ENCODE data around the gene ARHGEF7. TPM values are rescaled to one million over a fixed set of nuclear protein-coding genes. Genes with fewer than 3 reads are reported as not detected.

ARHGEF7 gene
- total RNA-seq, 2 donors from 2014 or later, result 70.3 to 73.2 TPM

DNA sequence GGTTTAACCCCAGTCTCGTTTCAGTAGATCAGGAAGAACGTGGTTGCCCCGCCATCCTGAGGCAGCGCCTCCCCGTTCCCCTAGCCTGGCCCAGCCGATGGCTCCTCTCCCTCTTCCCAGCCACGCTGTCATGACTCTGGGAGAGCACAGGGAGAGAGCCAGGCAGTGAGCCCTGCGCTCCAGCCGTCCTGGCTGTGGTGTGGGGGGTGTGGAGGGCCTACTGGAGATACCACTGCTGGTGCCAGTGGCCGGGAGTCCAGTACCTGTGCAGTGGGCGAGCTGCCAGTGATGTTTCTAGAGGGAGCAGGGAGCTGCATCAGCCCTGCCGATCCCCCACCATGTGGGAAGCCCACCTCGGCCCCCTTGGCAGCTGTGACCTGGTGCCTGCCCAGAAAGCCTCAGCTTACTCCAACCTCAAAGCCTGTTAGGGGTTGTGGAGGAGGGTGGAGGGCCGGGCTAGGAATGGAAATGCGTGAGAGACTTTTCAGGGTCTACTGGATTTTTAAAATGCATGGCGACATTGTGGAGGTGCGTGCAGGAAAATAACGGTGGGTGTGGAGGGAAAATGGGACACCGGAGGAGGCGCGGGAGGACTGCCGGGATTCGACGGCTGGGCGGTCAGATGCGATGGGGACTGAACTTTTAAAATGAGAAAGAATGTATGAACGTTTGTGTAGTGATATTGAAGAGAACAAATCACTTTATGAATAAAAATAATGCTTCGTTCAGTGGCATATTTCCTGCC lies 210.2 kb downstream of the ARHGEF7 start:
- no peak overlapping the region for H3K27ac Mint-ChIP-seq
- peaks cover 0 to 3% of the 10 kb centered on the region in 2 donors for H3K4me1 Mint-ChIP-seq (ENCODE audit: low read depth in 2 of 2)
- H3K27me3 Mint-ChIP-seq, result no peaks in the 10 kb centered on the region
- H3K36me3 Mint-ChIP-seq, result no peaks in the 10 kb centered on the region
- no peaks in the 10 kb centered on the region for H3K9me3 Mint-ChIP-seq
- ATAC-seq (no peak), DNase-seq (ENCODE audit: low spot score) (peak; percentile 38)
- H3K4me3 Mint-ChIP-seq, result no peak overlapping the region

DNA sequence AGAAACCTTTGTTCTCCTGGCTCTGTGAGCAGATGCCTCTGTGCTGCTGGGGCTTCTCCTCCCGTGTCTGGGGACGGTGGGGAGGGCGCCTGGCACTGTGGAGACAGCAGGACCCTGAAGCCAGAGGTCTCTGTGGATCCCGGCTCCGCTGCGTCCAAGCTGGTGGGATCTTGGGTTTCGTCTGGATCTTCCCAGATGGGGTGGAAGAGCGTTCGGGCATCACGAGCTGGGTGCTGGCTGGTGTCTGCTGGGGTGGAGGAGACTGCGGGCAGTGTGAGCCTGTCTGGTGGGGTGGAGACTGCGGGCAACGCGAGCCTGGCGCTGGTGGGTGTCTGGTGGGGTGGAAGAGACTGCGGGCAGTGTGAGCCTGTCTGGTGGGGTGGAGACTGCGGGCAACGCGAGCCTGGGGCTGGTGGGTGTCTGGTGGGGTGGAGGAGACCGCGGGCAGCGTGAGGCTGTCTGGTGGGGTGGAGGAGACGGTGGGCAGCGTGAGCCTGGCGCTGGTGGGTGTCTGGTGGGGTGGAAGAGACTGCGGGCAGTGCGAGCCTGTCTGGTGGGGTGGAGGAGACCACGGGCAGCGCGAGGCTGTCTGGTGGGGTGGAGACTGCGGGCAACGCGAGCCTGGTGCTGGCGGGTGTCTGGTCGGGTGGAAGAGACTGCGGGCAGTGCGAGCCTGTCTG lies 211.0 kb downstream of the ARHGEF7 start:
- ATAC-seq, result no peak
- Mint-ChIP-seq H3K4me1 (ENCODE audit: low read depth in 2 of 2) (peaks cover 0 to 3% of the 10 kb centered on the region in 2 donors), H3K4me3 (no peak overlapping the region), H3K36me3 (no peaks in the 10 kb centered on the region), H3K27me3 (no peaks in the 10 kb centered on the region), H3K27ac (no peak overlapping the region), H3K9me3 (no peaks in the 10 kb centered on the region)
- no peak for DNase-seq (ENCODE audit: low spot score)

DNA sequence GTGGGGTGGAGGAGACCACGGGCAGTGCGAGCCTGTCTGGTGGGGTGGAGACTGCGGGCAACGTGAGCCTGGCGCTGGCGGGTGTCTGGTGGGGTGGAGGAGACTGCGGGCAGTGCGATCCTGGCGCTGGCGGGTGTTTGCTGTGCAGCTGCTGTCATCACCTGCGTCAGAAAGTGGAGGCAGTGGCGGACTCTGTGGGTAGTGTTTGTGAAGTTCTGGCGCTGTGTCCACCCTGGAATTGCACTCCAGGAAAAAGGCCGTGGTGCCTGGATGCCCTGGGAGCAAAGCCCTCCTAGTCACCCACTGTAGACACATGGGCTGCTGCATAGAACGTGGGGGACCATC lies 211.5 kb downstream of the ARHGEF7 start:
- H3K27me3 Mint-ChIP-seq, result no peaks in the 10 kb centered on the region
- ATAC-seq, result no peak

DNA sequence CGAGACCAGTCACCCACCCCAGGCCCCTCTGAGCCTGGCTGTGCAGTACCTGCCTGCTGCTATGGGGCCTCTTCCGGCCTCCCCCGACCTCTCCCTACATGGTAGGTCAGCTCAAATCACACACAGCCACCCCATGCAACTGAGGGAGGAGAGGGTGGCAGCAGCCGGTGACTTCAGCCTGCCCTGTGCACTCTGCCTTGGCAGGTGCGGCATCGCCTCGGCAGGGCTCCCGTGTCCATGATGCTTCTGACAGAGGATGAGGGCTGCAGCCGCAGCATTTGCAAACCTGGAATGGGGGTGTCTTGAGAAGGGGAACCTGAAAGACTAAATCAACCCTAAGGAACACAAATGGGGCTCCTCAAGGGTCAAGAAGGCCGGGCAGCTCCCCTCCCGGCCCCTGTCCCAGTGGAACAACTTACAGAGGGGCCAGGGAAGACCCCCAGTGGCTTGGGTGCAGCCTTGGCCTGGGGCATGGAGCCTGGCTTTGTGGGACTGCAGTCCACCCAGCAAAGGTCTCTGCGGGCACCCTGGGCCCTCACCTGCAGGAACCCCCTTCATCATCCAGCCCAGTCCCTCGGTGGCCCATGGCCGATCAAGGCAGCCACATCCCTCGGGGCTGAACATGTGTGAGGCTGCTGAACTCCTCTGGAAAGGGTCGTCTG lies 212.0 kb downstream of the ARHGEF7 start:
- no peaks in the 10 kb centered on the region for H3K27me3 Mint-ChIP-seq
- H3K27ac Mint-ChIP-seq, result no peak overlapping the region
- H3K4me3 Mint-ChIP-seq, result no peak overlapping the region
- no peaks in the 10 kb centered on the region for H3K36me3 Mint-ChIP-seq
- DNase-seq (ENCODE audit: low spot score) (no peak), ATAC-seq (peak in 1 of 2 donors; percentile 30)
- peaks cover 0 to 3% of the 10 kb centered on the region in 2 donors for H3K4me1 Mint-ChIP-seq (ENCODE audit: low read depth in 2 of 2)
- H3K9me3 Mint-ChIP-seq, result no peaks in the 10 kb centered on the region

More for the DNA sequence above, 211.5 kb downstream of the ARHGEF7 start:
- DNase-seq (ENCODE audit: low spot score), result no peak
- H3K4me1 Mint-ChIP-seq (ENCODE audit: low read depth in 2 of 2), result peaks cover 0 to 3% of the 10 kb centered on the region in 2 donors
- H3K36me3 Mint-ChIP-seq, result no peaks in the 10 kb centered on the region
- no peak overlapping the region for H3K27ac Mint-ChIP-seq
- H3K9me3 Mint-ChIP-seq, result no peaks in the 10 kb centered on the region
- H3K4me3 Mint-ChIP-seq, result no peak overlapping the region

DNA sequence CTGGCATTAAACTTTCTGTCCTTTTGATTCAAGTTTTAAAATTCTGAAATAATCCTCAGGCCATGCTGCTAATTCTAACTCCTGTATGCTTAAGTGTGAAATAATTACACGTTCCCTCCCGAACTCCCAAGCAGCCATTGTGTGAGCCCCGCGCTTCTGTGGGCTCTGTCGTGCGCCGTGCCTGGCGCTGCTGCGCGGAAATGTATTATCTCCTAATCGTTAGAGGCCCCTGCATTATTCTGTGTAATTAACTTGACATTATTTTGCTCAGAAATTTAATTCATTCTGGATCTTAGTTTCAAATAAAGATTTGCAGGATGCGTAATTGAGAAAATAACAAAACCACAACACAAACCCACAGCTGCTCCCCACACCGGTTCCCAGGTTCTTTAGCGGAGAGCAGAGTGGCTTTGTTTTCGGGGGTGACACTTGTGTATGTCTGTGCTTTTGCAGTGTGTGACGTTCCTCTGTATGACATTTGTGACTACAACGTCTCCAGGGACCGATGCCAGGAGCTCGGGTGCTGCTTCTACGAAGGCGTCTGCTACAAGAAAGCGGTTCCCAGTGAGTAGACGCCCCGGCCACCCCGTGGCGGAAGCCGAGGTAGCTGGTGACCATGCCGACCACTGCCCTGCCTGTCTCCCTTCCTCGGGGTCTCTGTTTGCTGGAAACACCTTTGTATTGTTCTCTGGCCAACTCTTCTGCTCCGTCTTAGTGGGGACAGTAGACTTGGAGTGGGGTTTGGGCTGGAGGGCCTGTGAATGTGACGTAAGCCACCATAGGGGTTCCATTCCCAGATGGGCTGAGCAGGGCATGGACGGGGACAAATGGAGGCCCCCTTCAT lies 212.8 kb downstream of the ARHGEF7 start:
- no peak overlapping the region for H3K4me3 Mint-ChIP-seq
- no peaks in the 10 kb centered on the region for H3K36me3 Mint-ChIP-seq
- H3K27ac Mint-ChIP-seq, result peak overlapping the region in 1 of 2 donors; percentile 59
- no peak for ATAC-seq
- no peak for DNase-seq (ENCODE audit: low spot score)
- H3K4me1 Mint-ChIP-seq (ENCODE audit: low read depth in 2 of 2), result peaks cover 0 to 3% of the 10 kb centered on the region in 2 donors
- H3K9me3 Mint-ChIP-seq, result no peaks in the 10 kb centered on the region
- H3K27me3 Mint-ChIP-seq, result no peaks in the 10 kb centered on the region

DNA sequence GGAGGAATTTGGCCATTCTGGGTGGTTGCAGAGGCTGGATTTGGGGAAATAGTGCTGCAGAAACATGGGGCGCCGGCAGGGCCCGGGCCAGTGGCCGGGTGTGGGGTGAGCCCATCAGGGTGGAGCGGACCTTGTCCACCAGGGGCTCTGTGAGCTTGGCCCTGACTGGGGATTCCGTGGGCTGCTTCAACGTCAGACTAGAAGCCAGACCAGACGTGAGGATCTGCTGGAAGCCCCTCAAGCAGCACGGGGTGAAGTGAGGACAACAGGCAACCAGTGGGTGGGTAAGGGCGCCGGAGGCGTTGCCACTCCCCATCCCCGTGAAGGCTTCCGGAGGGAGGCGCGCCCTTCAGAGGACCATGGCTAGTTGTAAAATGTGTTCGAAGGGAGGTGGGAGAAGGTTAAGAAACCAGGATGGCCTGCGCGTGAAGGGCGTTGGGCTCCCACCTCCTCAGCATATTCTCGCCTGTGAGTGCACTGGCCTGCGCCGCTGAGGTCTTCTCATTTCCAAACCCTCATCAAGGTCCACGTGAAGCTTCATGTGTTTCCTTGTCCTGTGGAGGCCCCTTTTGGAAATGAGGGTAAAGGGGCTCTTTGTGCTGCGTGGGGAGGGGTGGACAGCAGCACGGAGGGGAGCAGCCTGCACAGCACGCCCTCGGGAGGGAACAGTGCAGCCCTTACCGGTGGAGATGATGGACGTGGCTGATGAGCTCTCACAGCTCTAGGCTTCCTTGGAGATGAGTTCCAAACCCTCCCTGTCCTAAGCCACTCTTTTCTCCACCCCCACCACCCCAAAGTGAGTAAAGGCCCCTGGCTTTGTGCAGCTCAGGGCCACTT lies 213.7 kb downstream of the ARHGEF7 start:
- Mint-ChIP-seq H3K4me3 (no peak overlapping the region), H3K27me3 (no peaks in the 10 kb centered on the region), H3K27ac (no peak overlapping the region), H3K4me1 (ENCODE audit: low read depth in 2 of 2) (peaks cover 0 to 3% of the 10 kb centered on the region in 2 donors), H3K9me3 (no peaks in the 10 kb centered on the region), H3K36me3 (no peaks in the 10 kb centered on the region)
- ATAC-seq (peak in 1 of 2 donors; percentile 22), DNase-seq (ENCODE audit: low spot score) (no peak)

DNA sequence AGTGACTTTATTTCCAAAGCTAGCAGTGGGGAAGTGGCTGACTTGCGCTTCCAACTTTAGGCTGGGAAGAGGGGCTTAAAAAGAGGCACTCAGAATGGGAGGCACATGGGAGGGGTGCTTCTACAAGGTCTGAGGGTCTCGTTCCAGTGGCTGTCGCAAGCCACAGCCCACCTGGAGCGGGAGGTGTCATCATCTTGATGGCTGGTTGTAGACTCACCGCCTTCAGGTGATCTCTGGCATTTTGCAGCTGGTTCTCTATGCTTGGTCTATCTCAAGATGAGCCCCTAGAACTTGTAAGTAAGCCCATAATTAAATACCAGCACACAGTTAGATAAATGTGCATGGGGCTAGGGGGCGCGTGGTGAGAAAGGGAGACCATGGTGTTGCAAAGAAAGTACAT lies 214.5 kb downstream of the ARHGEF7 start:
- DNase-seq (ENCODE audit: low spot score), result no peak
- Mint-ChIP-seq H3K4me1 (ENCODE audit: low read depth in 2 of 2) (peaks cover 0 to 3% of the 10 kb centered on the region in 2 donors), H3K9me3 (no peaks in the 10 kb centered on the region), H3K36me3 (no peaks in the 10 kb centered on the region), H3K27me3 (no peaks in the 10 kb centered on the region), H3K27ac (no peak overlapping the region), H3K4me3 (no peak overlapping the region)
- no peak for ATAC-seq

DNA sequence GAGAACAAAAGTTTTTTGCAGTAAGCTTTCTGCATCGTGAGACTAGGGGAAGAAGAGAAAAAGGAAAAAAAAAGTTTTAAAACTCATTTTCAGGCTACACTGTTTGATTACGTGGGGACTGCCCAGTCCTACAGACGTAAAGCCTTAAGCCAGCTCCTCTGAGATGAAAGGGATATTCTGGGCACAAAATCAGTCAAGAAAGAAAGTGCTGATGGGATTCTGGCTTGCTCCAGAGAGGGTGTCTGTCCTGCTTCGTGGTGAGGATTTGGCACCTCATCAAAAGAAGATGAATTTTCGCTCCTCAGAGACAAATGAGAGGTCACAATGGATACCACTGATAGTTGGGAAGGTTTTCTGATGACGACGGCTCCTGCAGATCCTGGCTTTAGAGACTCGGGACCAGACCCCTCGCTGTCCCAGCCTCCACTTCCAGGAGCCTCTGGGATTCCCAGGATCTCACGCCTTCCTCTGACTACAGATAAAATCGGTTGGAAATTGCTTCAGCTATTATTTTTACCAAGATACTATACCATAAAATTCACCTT lies 215.0 kb downstream of the ARHGEF7 start:
- H3K4me1 Mint-ChIP-seq (ENCODE audit: low read depth in 2 of 2), result peaks cover 0 to 3% of the 10 kb centered on the region in 2 donors
- no peaks in the 10 kb centered on the region for H3K36me3 Mint-ChIP-seq
- no peak for DNase-seq (ENCODE audit: low spot score)
- no peak overlapping the region for H3K4me3 Mint-ChIP-seq
- H3K27ac Mint-ChIP-seq, result no peak overlapping the region
- no peaks in the 10 kb centered on the region for H3K27me3 Mint-ChIP-seq
- no peaks in the 10 kb centered on the region for H3K9me3 Mint-ChIP-seq
- ATAC-seq, result no peak

DNA sequence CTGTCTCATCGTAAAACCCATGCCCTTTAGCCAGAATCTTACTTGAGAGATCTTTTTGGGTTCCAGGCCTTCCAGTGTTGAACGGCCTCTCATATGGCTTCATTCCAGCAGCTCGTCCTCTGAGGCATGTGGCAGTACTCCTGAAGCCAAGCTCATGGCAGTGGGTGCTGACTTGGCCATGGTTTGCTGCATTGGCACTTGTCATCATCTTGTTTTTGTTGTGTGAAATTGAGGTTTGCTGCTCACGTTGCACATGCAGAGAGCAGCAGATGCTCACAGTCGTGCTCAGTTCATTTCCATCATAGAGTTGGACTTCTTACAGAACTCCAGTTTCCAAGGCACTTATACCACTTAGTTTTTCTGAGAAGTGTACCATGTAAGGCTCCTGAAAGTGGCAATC lies 220.2 kb downstream of the ARHGEF7 start:
- Mint-ChIP-seq H3K9me3 (no peaks in the 10 kb centered on the region), H3K4me3 (no peak overlapping the region), H3K27me3 (no peaks in the 10 kb centered on the region), H3K36me3 (no peaks in the 10 kb centered on the region), H3K27ac (no peak overlapping the region), H3K4me1 (ENCODE audit: low read depth in 2 of 2) (no peaks in the 10 kb centered on the region)
- ATAC-seq, result no peak
- DNase-seq (ENCODE audit: low spot score), result no peak

DNA sequence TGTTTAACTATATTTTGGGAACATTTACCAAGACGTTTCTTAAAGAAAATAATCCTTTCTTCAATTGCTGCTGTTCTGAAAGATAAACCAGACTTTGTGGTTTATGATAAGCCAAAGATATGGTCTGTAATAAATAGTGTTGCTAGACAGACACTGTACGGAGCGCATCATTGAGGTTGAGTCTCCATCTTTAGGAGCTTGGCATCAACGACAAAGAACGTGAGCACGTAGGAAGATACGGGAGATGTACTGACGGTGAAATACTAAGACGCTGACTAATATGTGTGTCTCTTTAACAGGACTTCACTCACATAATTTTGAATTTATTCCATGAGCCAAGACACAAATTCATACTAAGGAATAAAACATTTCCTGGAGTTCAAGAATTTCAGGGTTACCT lies 221.6 kb downstream of the ARHGEF7 start:
- no peaks in the 10 kb centered on the region for H3K27me3 Mint-ChIP-seq
- H3K4me1 Mint-ChIP-seq (ENCODE audit: low read depth in 2 of 2), result no peaks in the 10 kb centered on the region
- no peak for DNase-seq (ENCODE audit: low spot score)
- no peak overlapping the region for H3K27ac Mint-ChIP-seq
- no peak for ATAC-seq
- H3K9me3 Mint-ChIP-seq, result no peaks in the 10 kb centered on the region
- no peak overlapping the region for H3K4me3 Mint-ChIP-seq
- no peaks in the 10 kb centered on the region for H3K36me3 Mint-ChIP-seq

DNA sequence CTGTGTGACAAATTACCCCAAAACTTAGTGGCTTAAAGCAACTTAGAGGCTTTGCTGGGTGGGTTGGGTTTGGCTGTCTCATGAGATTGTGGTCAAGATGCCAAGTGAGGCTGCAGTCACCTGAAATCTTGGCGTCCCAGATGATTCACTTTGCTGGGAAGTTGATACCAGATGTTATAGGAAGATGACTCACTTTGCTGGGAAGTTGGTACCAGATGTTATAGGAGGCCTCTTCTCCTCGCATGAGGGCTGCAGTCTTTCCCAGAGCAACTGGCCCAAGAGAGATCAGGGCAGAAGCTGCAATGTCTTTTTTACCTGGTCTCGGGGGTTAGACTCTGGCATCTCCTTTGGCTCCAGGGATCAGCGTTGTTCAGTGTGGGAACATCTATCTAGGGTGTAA lies 222.1 kb downstream of the ARHGEF7 start:
- no peak overlapping the region for H3K4me3 Mint-ChIP-seq
- H3K27me3 Mint-ChIP-seq, result no peaks in the 10 kb centered on the region
- H3K9me3 Mint-ChIP-seq, result no peaks in the 10 kb centered on the region
- H3K27ac Mint-ChIP-seq, result no peak overlapping the region
- no peaks in the 10 kb centered on the region for H3K4me1 Mint-ChIP-seq (ENCODE audit: low read depth in 2 of 2)
- no peaks in the 10 kb centered on the region for H3K36me3 Mint-ChIP-seq
- ATAC-seq (no peak), DNase-seq (ENCODE audit: low spot score) (no peak)

DNA sequence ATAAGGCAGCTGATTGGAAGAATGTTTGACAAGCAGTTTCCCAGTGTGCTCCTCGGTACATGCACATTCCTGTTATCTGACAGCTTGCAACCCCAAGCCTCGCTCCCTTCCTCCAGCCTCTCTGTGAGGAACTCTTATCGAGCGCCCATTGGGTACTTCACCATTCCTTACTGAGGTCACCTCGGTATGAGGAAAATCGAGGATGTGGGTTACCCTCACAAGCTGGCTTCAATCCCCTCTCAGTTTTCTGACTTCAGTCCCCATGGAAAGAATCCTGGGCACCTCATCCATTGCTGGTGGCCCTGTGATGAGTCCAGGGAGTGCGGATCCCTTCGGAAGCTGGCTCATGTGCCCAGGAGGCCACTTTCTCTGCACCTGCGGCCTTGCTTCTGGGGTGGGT lies 222.6 kb downstream of the ARHGEF7 start:
- DNase-seq (ENCODE audit: low spot score) (no peak), ATAC-seq (no peak)
- Mint-ChIP-seq H3K36me3 (no peaks in the 10 kb centered on the region), H3K9me3 (no peaks in the 10 kb centered on the region), H3K4me3 (no peak overlapping the region), H3K27me3 (no peaks in the 10 kb centered on the region), H3K4me1 (ENCODE audit: low read depth in 2 of 2) (no peaks in the 10 kb centered on the region), H3K27ac (no peak overlapping the region)

DNA sequence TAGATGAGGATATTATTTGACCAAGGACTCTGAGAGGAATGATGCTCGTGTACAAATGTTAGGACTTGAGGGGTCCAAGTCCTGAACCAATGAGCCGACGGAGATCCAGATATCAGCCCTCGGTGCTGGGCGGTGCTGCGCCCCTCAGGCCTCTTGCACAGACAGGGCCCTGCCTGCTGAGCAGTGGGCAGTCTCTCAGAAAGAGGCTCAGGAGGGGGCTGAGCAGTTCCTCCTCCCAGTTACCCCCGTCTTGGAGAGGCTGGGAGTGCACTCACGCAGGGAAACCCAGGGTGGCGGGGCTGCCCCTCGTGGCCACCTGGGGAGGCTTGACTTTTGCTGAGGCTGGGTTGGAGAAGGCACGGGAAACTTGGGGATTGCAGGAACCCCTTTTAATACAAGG lies 223.7 kb downstream of the ARHGEF7 start:
- Mint-ChIP-seq H3K4me3 (no peak overlapping the region), H3K9me3 (no peaks in the 10 kb centered on the region)
- ATAC-seq, result no peak

More for the DNA sequence above, 223.7 kb downstream of the ARHGEF7 start:
- Mint-ChIP-seq H3K36me3 (no peaks in the 10 kb centered on the region), H3K27ac (no peak overlapping the region), H3K4me1 (ENCODE audit: low read depth in 2 of 2) (peaks cover 0 to 3% of the 10 kb centered on the region in 2 donors), H3K27me3 (no peaks in the 10 kb centered on the region)
- DNase-seq (ENCODE audit: low spot score), result no peak
